Measurements from ENCODE around the gene FAM185A. TPM values are rescaled to one million over a fixed set of nuclear protein-coding genes. Genes with fewer than 3 reads are reported as not detected.
"Not testable (repeated sequence)": the region's sequence is repeated elsewhere in the genome, so short reads cannot be mapped to it uniquely, and the experiment has no call there.

The FAM185A gene
- total and polyA plus RNA-seq, 2 of the 13 experiments (the other 11 are each of a cell fraction or from before 2014, with no cell fraction given) = 5.0 to 11.6 TPM

GRCh38 chr7:102748605-102749444, at the start of gene FAM185A (continued):
- TF ChIP-seq GMEB1 (CRISPR knock-in tag; IDR thresholded peaks at IDR 0.05; ENCODE audit: borderline replicate concordance) = peak; percentile 88
- 0 out of 2 replicates have a peak, but pooled peaks have one; percentile 19 for TF ChIP-seq SMAD3 (CRISPR knock-in tag; IDR thresholded peaks at IDR 0.05)
- TF ChIP-seq ATF1 (CRISPR knock-in tag; IDR thresholded peaks at IDR 0.05) = peak; percentile 82
- 0 out of 2 replicates have a peak, but pooled peaks have one; percentile 18 for TF ChIP-seq ZNF572 (CRISPR knock-in tag; IDR thresholded peaks at IDR 0.05)
- peak; percentile 57; the same call in 1 of the 2 replicates for TF ChIP-seq ATF2 (CRISPR knock-in tag; IDR thresholded peaks at IDR 0.05)
- TF ChIP-seq CEBPG (CRISPR knock-in tag; IDR thresholded peaks at IDR 0.05) = peak; percentile 47; the same call in 1 of the 2 replicates
- 0 out of 2 replicates have a peak, but pooled peaks have one; percentile 24 for TF ChIP-seq POGZ (CRISPR knock-in tag; IDR thresholded peaks at IDR 0.05)
- peak; percentile 60 for TF ChIP-seq RFX5 (IDR thresholded peaks at IDR 0.05; ENCODE audit: low read depth, low read length)
- peak; percentile 74 for TF ChIP-seq ZMYM4 (CRISPR knock-in tag; IDR thresholded peaks at IDR 0.05)
- peak; percentile 57; the same call in 1 of the 2 replicates for TF ChIP-seq GMEB2 (CRISPR knock-in tag; IDR thresholded peaks at IDR 0.05; ENCODE audit: low read depth)
- TF ChIP-seq DRAP1 (CRISPR knock-in tag; IDR thresholded peaks at IDR 0.05) = peak; percentile 36; the same call in 1 of the 2 replicates
- 0 out of 2 replicates have a peak, but pooled peaks have one; percentile 25 for TF ChIP-seq CEBPB (IDR thresholded peaks at IDR 0.05; ENCODE audit: borderline replicate concordance, low read depth, low read length)
- 0 out of 2 replicates have a peak, but pooled peaks have one; percentile 21 for TF ChIP-seq HNF1A (IDR thresholded peaks at IDR 0.05; ENCODE audit: low read depth)
- TF ChIP-seq HNF1A (CRISPR knock-in tag; IDR thresholded peaks at IDR 0.05; ENCODE audit: borderline replicate concordance) = peak; percentile 26; the same call in 1 of the 2 replicates
- TF ChIP-seq MAZ (IDR thresholded peaks at IDR 0.05; ENCODE audit: borderline replicate concordance, low read depth, low read length) = peak; percentile 70; the same call in 1 of the 2 replicates
- not testable (repeated sequence) for TF ChIP-seq MAZ (CRISPR knock-in tag; IDR thresholded peaks at IDR 0.05; ENCODE audit: low read depth)
- TF ChIP-seq RFX1 (IDR thresholded peaks at IDR 0.05) = peak; percentile 31; the same call in 1 of the 2 replicates

Data from HepG2 (cell line).